Activated CD4-positive, alpha-beta T cell treated with anti-CD3 and anti-CD28 coated beads, Interleukin-10, Interleukin-2, amounts not matched to agents 100 ng/mL and 50 ng/mL, durations not matched to agents 16 hours and 8 hours (primary cell): Measurements from ENCODE around the gene GPR45.

Source experiments
- DNase-seq: peaks from one replicate; pipeline ENCODE4 v3.0.0-alpha.2; 2020

GPR45 gene

DNA sequence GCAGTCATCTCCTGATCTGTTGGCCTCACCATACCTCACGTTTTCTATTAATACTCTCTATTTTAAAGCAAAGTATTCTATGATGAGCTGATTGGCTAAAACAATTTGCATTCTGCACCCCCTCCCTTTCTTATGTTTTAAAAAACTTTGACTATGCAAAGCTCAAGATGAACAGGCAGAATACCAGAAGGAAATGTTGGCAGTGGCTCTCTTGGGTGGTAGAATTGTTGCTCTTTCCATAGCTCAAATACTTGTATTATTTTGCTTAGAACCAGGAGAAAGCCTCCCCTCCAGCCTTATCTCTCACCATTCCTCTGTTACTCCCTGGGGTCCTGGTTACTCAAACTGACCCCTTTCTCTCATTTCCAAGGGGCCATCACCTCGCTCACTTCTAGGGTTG, 14.4 kb downstream of the GPR45 start:
- DNase-seq: no peak

DNA sequence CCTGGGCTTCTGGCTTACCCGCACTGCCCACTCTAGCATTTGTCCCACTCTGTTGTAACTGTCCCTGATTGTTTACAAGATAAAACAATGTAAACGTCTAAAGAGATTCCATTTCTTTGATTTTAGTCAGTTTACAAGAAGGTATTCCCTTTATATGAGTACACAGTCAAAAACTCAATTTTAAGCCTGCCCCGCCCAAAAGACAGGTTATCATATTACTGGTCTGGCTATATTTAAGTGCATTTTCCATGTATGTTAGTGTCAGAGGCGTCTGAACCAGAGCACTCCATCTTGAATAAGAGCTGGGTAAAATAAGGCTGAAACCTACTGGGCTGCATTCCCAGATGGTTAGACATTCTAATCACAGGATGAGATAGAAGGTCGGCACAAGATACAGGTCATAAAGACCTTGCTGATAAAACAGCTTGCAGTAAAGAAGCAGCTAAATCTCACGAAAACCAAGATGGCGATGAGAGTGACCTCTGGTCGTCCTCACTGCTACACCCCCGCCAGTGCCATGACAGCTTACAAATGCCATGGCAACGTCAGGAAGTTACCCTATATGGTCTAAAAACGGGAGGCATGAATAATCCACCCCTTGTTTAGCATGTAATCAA, 15.0 kb downstream of the GPR45 start:
- no peak for DNase-seq

DNA sequence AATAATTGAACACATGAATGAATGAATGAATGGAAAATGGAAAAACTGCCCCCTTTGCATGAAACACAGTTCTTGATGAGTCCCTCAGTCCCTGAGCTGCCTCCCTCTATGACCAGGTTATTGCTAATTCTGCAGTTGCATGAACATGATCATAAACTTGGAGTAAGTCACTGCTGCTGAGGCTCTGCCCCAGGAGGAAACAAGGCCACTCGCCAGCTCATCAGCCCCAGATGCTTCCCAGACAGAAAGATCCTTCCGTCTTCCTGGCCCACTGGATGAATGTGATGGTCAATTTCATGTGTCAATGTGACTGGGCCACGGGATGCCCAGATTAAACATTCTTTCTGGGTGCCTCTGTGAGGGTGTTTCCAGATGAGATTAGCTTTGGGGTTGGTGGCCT, 16.4 kb downstream of the GPR45 start:
- DNase-seq: no peak

DNA sequence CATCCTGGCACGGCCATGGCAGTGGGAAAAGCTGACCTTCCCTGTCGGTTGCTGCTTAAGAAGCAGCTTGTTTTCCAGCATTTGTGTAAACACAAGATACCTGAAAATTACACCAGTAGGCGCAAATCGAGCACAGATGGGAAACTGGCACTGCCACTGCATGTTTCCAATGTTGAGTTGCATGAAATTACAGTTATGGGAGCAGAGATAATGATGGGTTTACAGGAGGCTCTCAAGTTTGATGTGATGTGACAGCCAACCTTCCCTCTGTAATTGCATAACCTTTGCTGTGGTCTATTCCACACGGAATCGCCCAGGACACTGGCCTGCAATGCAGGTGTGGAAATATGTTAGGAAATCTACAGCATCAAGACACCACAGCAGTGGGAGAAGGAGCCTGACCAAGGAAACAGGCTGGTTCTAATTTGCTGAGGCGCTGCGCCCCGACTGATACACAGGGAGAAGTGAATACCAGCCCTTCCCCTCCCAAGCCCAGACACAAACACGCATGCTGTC, 17.4 kb downstream of the GPR45 start:
- DNase-seq: no peak

DNA sequence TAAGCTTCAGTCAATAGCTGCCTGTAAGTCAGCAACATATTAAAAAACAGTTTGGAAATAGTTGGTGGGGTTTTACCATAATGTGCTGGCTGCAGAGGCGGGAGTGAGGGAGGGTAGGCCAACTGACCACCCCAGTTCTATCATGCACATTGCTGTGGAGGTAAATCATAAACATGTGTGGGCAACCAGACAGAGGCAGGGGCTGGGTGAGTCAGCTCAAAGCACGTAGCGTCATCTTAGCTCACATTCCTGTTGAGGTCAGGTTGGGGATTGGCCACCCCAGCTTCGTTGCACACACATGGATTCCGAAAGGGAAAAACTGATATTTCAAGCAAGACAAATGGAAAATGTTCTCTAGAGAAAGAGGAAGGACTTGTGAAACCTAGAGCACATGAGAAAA, 19.5 kb downstream of the GPR45 start:
- DNase-seq: no peak

DNA sequence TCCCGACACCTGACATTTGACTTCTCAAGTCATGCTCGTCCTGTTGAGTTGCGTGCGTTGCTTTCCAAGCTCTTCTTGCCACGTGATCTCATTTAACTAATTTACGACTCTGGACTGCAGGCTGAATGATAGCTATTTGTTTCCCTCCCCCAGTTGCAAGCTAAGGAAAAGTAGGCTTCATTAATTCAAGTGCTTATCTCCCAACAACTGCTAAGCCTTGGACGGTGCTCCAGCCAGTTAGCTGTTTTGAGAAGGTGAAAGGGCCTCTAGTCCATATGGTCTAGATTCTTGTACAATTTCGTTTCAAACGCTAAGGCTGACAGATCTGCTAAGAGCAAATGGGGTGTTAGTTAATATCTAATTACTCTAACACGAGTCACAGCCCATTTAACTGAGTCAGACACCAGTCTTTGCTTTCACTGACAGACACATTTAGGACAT, 21.1 kb downstream of the GPR45 start:
- no peak for DNase-seq

DNA sequence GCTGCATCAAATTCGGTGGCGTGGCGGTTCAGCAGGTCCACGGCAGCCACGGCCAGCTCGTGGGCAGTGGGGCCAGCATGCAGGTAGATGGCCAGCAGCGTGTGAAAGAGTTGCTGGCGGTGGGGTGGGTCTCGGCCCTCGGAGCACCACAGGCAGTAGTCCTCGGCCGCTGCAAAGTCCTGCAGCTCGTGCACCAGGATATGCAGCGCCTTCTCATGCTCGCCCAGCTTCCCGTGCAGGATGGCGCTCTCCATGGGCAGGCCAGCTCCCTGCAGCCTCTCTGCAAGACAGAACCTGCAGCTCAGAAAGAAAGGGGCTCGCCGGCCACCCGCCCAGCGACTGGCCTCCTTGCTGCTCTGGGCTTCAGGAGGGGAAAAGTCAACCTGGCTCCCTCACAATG, 27.9 kb downstream of the GPR45 start:
- no peak for DNase-seq

DNA sequence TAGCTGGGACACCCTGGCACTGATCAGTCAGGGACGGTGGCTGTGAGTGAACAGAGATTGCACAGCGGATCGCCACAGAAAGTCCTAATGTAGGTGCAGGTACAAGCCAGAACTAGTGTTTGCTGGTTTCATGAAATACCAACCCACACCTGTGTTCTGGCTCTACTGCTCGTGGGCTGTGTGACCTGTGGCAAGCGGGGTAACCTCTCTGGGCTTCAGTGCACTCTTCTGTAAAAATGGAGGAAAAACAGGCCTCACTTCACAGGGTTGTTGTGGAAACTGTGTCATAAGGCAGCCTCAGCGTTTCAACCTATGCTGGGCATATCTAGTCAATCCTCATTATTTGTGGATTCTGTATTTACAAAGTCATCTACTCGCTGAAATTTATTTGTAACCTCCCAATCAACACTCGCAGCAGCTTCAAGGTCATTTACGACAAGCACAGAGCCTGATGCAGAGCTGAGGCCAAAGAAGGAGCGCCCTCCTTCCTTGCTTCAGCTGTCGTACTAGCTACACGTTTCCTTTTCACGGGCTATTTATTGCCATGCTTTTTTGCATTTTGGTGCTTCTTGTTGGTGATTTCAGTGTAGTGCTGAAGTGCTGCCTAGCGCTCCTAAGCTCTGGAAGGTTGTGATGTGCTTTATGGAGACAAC, 30.0 kb downstream of the GPR45 start:
- no peak for DNase-seq

DNA sequence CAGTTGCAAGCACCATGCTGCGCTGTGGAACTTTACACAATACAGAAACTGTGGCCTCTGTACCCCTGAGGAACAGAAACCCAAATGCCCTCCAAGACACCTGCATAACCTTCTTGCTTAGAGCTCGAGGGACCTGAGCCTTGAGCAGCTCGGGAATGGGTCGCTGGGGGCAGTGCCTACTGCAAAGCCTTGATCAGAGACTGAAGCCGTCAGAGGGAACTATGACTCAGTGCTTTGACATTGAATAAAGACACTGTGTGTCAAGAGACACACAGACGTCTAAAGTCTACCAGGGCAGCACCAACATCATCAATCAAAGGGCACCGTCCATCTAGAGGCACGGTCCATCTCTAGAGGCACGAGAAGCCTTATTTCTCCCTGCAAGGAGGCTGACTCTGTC, 30.6 kb downstream of the GPR45 start:
- DNase-seq: no peak

DNA sequence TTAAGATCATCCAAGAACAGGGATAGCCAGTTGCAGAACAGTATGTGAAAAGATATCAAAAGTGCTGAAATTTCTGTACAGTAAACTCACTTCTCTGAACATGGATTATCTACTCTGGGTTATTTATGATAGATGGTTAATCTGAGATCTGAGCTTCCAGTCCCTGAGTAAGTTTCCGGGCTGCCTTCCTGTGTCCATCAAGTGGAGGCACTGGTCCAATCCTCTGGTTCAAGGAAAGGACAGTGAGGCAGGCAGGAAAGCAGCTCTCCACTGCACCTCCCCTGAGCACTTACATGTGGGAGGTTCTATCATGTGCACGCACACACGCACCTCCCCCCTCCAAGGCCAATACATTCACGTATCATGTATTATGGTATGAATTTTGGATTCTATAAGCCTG, 32.5 kb downstream of the GPR45 start:
- no peak for DNase-seq

DNA sequence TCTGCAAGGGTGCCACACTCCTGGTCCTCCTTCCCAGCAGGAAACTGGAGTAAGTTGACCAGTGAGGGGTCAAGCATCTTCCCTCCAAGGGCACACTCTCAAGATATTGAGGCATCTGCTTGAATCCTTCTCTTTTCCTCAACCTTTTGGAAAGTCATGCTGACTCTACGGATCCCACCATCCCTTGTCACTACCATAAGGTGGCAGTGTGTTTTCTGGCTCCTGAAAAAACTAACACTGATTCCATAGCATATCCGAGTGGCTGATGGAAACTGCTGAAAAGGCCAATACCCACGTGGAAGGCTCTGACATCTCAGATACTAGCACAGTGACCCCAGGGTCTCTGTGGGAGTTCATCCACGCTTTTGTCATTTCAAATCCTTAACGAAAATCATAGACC, 37.1 kb downstream of the GPR45 start:
- no peak for DNase-seq

DNA sequence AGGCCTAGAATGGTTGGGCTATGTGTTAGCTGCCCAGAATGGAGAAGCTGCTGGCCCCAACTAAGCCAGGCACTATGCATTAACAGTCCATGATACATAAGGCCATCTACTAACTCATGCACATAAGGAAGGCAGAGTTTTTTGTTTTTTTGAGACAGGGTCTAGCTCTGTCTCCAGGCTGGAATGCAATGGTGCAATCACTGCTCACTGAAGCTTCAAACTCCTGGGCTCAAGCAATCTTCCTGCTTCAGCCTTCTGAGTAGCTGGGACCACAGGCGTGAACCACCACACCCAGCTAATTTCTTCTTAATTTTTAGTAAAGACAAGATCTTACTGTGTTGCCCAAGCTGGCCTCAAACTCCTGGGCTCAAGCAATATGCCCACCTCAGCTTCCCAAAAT, 37.6 kb downstream of the GPR45 start:
- DNase-seq: no peak

DNA sequence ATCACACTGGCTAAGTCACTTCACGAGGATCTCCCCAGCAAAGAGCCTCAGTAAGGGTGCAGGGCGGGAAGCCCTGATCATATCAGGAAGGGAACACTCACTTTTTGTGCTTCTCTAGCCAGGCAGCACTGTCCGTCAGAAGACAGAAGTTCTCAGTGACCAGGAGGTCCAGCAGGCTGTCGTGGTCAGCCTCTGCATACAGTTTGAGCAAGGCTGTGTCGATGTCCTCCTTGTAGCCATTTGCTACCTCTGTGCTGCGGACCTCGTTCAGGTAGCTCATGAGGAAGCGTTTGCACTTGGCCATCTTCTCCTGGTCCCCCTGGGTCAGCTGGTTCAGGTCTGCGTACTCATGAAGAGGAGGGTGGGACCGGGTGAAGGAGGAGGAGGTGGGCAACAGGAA, 38.7 kb downstream of the GPR45 start:
- DNase-seq: no peak

DNA sequence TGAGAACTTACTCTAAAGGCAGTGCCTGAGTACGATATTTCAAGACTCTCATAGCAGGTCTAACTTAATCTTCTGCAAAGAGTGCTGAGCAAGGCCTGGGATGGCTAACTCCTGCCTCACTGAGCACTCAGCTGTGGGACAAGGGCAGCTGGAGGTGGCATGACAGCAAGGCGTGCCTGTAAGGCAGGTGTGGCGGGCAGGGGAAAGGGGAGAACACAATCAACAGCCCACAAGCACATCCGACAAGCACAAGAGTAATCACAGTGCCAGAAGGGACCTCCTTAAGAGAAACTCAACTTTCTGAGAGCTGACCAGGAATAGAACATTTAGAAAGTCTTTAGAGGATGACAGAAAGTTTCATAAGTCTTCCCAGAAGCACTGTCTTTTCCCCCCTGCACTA, 42.0 kb downstream of the GPR45 start:
- no peak for DNase-seq

DNA sequence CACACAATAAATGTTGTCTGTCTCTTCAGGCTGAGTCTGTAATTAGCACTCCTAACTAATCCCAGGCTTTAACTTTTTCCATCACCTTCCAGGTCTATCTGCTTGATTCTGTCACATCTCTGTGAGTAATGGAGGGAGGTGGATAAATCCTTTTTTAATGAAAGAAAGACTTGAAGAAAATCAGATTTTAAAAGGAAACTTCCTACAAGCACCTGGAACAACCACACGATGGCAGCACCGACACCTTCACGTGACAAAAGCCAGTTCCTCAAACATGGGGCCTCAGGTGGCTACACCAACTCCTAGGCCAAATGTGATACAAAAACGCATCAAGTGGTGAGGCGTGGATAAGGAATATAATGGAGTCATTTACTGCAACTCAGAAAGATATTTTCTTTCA, 46.1 kb downstream of the GPR45 start:
- peak; percentile 40 for DNase-seq

DNA sequence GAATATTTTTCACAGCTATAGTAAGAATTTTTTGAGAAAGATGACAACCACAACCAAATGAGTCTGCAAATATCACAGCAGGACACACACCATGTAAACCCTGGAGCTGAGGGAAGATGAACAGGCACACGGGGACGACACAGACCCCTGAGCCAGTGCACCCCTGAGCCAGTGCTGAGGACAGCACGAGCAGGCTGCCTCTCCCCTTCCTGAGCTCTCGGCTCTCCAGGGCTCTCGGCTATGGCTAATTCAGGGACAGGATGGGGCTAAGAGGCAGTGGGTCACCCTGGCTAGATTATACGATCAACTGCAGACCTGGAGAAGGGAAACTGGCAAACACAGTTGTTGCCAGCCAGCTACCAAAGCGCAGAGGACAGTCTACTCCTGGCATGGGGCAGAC, 46.6 kb downstream of the GPR45 start:
- no peak for DNase-seq

DNA sequence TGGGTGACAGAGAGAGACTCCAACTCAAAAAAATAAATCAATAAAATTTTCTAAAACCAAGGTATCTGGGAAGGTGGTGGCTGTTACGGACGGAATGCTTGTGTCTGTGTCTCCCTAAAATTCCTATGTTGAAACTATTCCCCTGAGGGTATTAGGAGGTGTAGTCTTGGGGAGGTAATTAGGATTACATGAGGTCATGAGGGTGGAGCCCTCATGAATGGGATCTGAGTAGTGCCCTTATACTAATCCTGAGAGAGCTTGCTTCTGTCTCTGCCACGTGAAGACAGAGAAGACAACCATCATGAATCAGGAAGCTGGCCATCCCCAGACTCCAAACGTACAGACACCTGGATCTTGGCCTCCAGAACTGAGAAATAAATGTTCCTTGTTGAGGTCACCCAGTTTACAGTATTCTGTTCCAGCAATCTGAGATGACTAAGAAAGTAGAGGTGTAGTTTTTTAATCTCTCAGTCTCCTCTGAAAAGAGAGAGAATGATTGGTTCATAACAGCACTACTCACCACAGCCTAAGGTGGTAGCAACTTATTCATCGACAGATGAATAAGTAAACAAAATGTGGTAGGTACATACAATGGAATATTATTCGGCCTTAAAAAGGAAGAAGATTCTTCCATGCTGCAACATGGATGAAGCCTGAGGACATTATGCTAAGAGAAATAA, 49.6 kb downstream of the GPR45 start:
- no peak for DNase-seq

DNA sequence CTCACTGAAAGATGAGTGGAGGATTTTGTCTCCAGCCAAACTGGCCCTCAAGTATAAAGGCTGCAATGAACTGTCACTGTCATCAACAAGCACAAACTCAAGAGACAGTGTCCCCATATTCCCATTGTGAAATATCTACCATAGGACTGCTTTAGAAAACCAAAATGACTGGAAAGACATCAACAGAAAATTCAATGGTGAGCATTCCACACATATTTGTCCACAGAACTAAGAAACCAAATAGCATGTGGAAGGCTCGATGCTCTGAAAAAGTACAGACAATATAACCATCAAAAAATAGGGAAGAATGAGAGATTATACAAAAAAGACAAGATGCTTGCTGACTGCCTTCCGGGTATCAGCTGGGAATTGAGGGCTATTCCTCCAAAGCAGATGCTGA, 50.4 kb downstream of the GPR45 start:
- no peak for DNase-seq
